Measurements from ENCODE around the gene CACNA1G. TPM values are rescaled to one million over a fixed set of nuclear protein-coding genes. Genes with fewer than 3 reads are reported as not detected.

Gene CACNA1G
- total and polyA plus RNA-seq, 9 of the 15 experiments (the other 6 are each of a cell fraction or from before 2014, with no cell fraction given), result 0.01 TPM; not detected in 8

GRCh38 chr17:50605429-50605828 lies 44.9 kb downstream of the CACNA1G start:
- 2% methylated on average over 10 of the region's 10 CpGs for WGBS (ENCODE audit: insufficient coverage, low coverage, missing lambda C conversion rate)
- no peak overlapping the region for H3K4me2 ChIP-seq (ENCODE audit: insufficient read depth, low read length)
- H3K4me1 ChIP-seq (replicated peaks in 1 of 2; ENCODE audit: control insufficient read depth in 2 of 2, insufficient read depth in 2 of 2, low read length in 2 of 2), result peaks cover 4 to 25% of the 10 kb centered on the region in 2 experiments; a peak in 3 of 5 replicates
- H3K36me3 ChIP-seq (ENCODE audit: control insufficient read depth, insufficient read depth, low read length), result no peaks in the 10 kb centered on the region
- peaks cover 9% of the 10 kb centered on the region; the same call in 1 of the 2 replicates for H4K20me1 ChIP-seq (replicated peaks; ENCODE audit: control insufficient read depth, insufficient read depth, low read length)
- intact Hi-C loops (cut with micrococcal nuclease) (no loop called here), in situ Hi-C loops (cut with MboI) (no loop called here)
- POLR2A ChIA-PET, result interaction anchor here (0.7 to 1.6 kb wide), 3 partner anchors 12 to 53 kb away, joined by 3 to 7 read pairs (median 4); no protein-coding TSS in a partner anchor
- no peaks in the 10 kb centered on the region for H3K9me3 ChIP-seq (replicated peaks; ENCODE audit: control insufficient read depth, insufficient read depth, low read depth, low read length)
- H3K4me3 ChIP-seq, result no peak overlapping the region
- FAIRE-seq, result peak; percentile 64
- H3K27ac ChIP-seq (ENCODE audit: extremely low read depth, low read depth, low read length), result no peak overlapping the region
- DNase-seq (ENCODE audit: extremely low read depth in 1 of 4, low spot score in 3 of 4), result peak in 1 of 4 experiments; percentile 24
- H3K9ac ChIP-seq (ENCODE audit: insufficient read depth in 1 of 2, low read depth in 2 of 2, low read length in 2 of 2), result no peak overlapping the region
- CTCF ChIA-PET (ENCODE audit: low intra/inter-chr PET ratio), result no interaction called here
- ATAC-seq, result peak; percentile 48
- no peaks in the 10 kb centered on the region for H3K9me1 ChIP-seq (ENCODE audit: control insufficient read depth, insufficient read depth, low read length)
- H3K27me3 ChIP-seq (ENCODE audit: control insufficient read depth in 2 of 2, insufficient read depth in 2 of 2, low read length in 2 of 2), result peaks cover 49 to 96% of the 10 kb centered on the region in 2 experiments
- no TSS peak for BruUV-seq (replicated peaks)
- H3K79me2 ChIP-seq (ENCODE audit: control insufficient read depth, insufficient read depth, low read length), result no peaks in the 10 kb centered on the region
- no peak overlapping the region for H2AFZ ChIP-seq (ENCODE audit: low read depth, low read length)
- TF ChIP-seq MAFK (IDR thresholded peaks at IDR 0.05; ENCODE audit: low read length), result peak; percentile 69
- TF ChIP-seq ZNF639 (CRISPR knock-in tag; conservative IDR thresholded peaks at IDR 0.05 in 1 of 2, IDR thresholded peaks at IDR 0.05 in 1 of 2), result no peak
- no peak for TF ChIP-seq ZNF507 (tag; conservative IDR thresholded peaks at IDR 0.05)
- TF ChIP-seq NFE2 (IDR thresholded peaks at IDR 0.05; ENCODE audit: low read depth), result peak; percentile 86
- TF ChIP-seq THRB (CRISPR knock-in tag; conservative IDR thresholded peaks at IDR 0.05), result no peak
- TF ChIP-seq MAFG (tag; conservative IDR thresholded peaks at IDR 0.05), result peak; percentile 74
- TF ChIP-seq ESRRA (IDR thresholded peaks at IDR 0.05; ENCODE audit: borderline replicate concordance, low read depth), result no peak
- no peak for TF ChIP-seq CREB1 (IDR thresholded peaks at IDR 0.05)
- no peak for TF ChIP-seq CREB1 (CRISPR knock-in tag; IDR thresholded peaks at IDR 0.05)
- TF ChIP-seq GTF2E2 (tag; IDR thresholded peaks at IDR 0.05), result no peak
- TF ChIP-seq ZBTB9 (CRISPR knock-in tag; IDR thresholded peaks at IDR 0.05), result no peak
- TF ChIP-seq ZNF282 (CRISPR knock-in tag; IDR thresholded peaks at IDR 0.05), result no peak
- no peak for TF ChIP-seq EP300 (IDR thresholded peaks at IDR 0.05; ENCODE audit: low read length)
- peak; percentile 45 to 49 for TF ChIP-seq NRF1 (conservative IDR thresholded peaks at IDR 0.05 in 1 of 2, IDR thresholded peaks at IDR 0.05 in 1 of 2)
- no peak for TF ChIP-seq ZNF518B (CRISPR knock-in tag; IDR thresholded peaks at IDR 0.05)
- no peak for TF ChIP-seq BRF1 (IDR thresholded peaks at IDR 0.05; ENCODE audit: borderline replicate concordance, extremely low read depth, insufficient read length)
